ENCODE measurements around the gene SMCO2.

SMCO2 gene
- 0.06 to 0.09 reads per million in 2 experiments for total RNA-seq

- DNase-seq (ENCODE audit: low read depth): no peak
Observed at GRCh38 chr12:27446436-27446835, at the start of gene SMCO2. TSS of gene SMCO2 (plus strand) at chr12:27446736. CDS start at chr12:27470632, 23,896 bp downstream.

GRCh38 chr12:27398466-27398865, 48.1 kb upstream of the SMCO2 start:
- DNase-seq (ENCODE audit: low read depth): no peak

- DNase-seq (ENCODE audit: low read depth): no peak
Observed at GRCh38 chr12:27399074-27399473, 47.5 kb upstream of the SMCO2 start.

GRCh38 chr12:27400856-27401354, 45.6 kb upstream of the SMCO2 start:
- DNase-seq (ENCODE audit: low read depth): no peak

- no peak for DNase-seq (ENCODE audit: low read depth)
Observed at GRCh38 chr12:27412047-27412446, 34.5 kb upstream of the SMCO2 start.

GRCh38 chr12:27422697-27423096, 23.8 kb upstream of the SMCO2 start:
- DNase-seq (ENCODE audit: low read depth): no peak

- DNase-seq (ENCODE audit: low read depth): no peak
Observed at GRCh38 chr12:27424631-27425230, 21.8 kb upstream of the SMCO2 start.

GRCh38 chr12:27425306-27425705, 21.2 kb upstream of the SMCO2 start:
- no peak for DNase-seq (ENCODE audit: low read depth)

- DNase-seq (ENCODE audit: low read depth): no peak
Observed at GRCh38 chr12:27426743-27427487, 19.6 kb upstream of the SMCO2 start.

- DNase-seq (ENCODE audit: low read depth): no peak
Observed at GRCh38 chr12:27427824-27428223, 18.7 kb upstream of the SMCO2 start.

GRCh38 chr12:27428466-27428865, 18.1 kb upstream of the SMCO2 start:
- no peak for DNase-seq (ENCODE audit: low read depth)

- no peak for DNase-seq (ENCODE audit: low read depth)
Observed at GRCh38 chr12:27429606-27430005, 16.9 kb upstream of the SMCO2 start.

GRCh38 chr12:27431185-27431584, 15.4 kb upstream of the SMCO2 start:
- DNase-seq (ENCODE audit: low read depth): no peak

- no peak for DNase-seq (ENCODE audit: low read depth)
Observed at GRCh38 chr12:27434673-27435565, 11.6 kb upstream of the SMCO2 start.

GRCh38 chr12:27436029-27436428, 10.5 kb upstream of the SMCO2 start:
- no peak for DNase-seq (ENCODE audit: low read depth)

- DNase-seq (ENCODE audit: low read depth): no peak
Observed at GRCh38 chr12:27436768-27437167, 9.8 kb upstream of the SMCO2 start.

- DNase-seq (ENCODE audit: low read depth): no peak
Observed at GRCh38 chr12:27437839-27438238, 8.7 kb upstream of the SMCO2 start.

GRCh38 chr12:27447761-27448160, 1.2 kb downstream of the SMCO2 start:
- no peak for DNase-seq (ENCODE audit: low read depth)

- DNase-seq (ENCODE audit: low read depth): no peak
Observed at GRCh38 chr12:27449026-27449425, 2.5 kb downstream of the SMCO2 start.

GRCh38 chr12:27449893-27450534, 3.5 kb downstream of the SMCO2 start:
- no peak for DNase-seq (ENCODE audit: low read depth)

- no peak for DNase-seq (ENCODE audit: low read depth)
Observed at GRCh38 chr12:27451036-27451825, 4.7 kb downstream of the SMCO2 start.

All from T follicular helper cell (primary cell).